HG03039 (cell line): Measurements from ENCODE around the gene PCYT1A.
A peak's percentile ranks its signal among the peaks of the same experiment; 100 is the strongest.
"Not testable (repeated sequence)": the region's sequence is repeated elsewhere in the genome, so short reads cannot be mapped to it uniquely, and the experiment has no call there.

ENCODE experiments used
- ATAC-seq: cut with Tn5 transposase; IDR thresholded peaks from one replicate; pipeline ENCODE4 v1.9.1; 2021; ENCODE audit warnings: mild to moderate bottlenecking, moderate library complexity; ENCODE audit not compliant: unreplicated experiment

Gene PCYT1A

GRCh38 chr3:196287440-196288140 is at the start of gene PCYT1A:
TSS of gene PCYT1A (minus strand) at chr3:196287726. CDS start at chr3:196270531, 17,195 bp downstream.
- peak; percentile 74 for ATAC-seq

GRCh38 chr3:196336319-196337145 is 49.0 kb upstream of the PCYT1A start:
- no peak for ATAC-seq

- ATAC-seq: no peak
Measured at GRCh38 chr3:196335503-196335948, 48.0 kb upstream of the PCYT1A start.

GRCh38 chr3:196334982-196335381 is 47.5 kb upstream of the PCYT1A start:
- ATAC-seq: no peak

- no peak for ATAC-seq
Measured at GRCh38 chr3:196332168-196332567, 44.6 kb upstream of the PCYT1A start.

- no peak for ATAC-seq
Measured at GRCh38 chr3:196327405-196327804, 39.9 kb upstream of the PCYT1A start.

GRCh38 chr3:196326936-196327335 is 39.4 kb upstream of the PCYT1A start:
- ATAC-seq: no peak

- no peak for ATAC-seq
Measured at GRCh38 chr3:196323691-196324090, 36.2 kb upstream of the PCYT1A start.

- ATAC-seq: no peak
Measured at GRCh38 chr3:196323016-196323415, 35.5 kb upstream of the PCYT1A start.

GRCh38 chr3:196321162-196321561 is 33.6 kb upstream of the PCYT1A start:
- no peak for ATAC-seq

- ATAC-seq: no peak
Measured at GRCh38 chr3:196320137-196320536, 32.6 kb upstream of the PCYT1A start.

GRCh38 chr3:196317687-196318467 is 30.4 kb upstream of the PCYT1A start, which contains the start of gene DYNLT2B:
TSS of gene DYNLT2B (minus strand) at chr3:196318240. CDS start at chr3:196318152, 88 bp downstream.
- peak; percentile 83 for ATAC-seq

GRCh38 chr3:196316799-196317686 is 29.5 kb upstream of the PCYT1A start:
- not testable (repeated sequence) for ATAC-seq

- ATAC-seq: no peak
Measured at GRCh38 chr3:196315821-196316220, 28.3 kb upstream of the PCYT1A start.

- ATAC-seq: no peak
Measured at GRCh38 chr3:196314597-196314996, 27.1 kb upstream of the PCYT1A start.

- not testable (repeated sequence) for ATAC-seq
Measured at GRCh38 chr3:196314086-196314485, 26.6 kb upstream of the PCYT1A start.

- not testable (repeated sequence) for ATAC-seq
Measured at GRCh38 chr3:196302960-196303359, 15.4 kb upstream of the PCYT1A start.

- not testable (repeated sequence) for ATAC-seq
Measured at GRCh38 chr3:196302551-196302950, 15.0 kb upstream of the PCYT1A start.

GRCh38 chr3:196298521-196298920 is 11.0 kb upstream of the PCYT1A start:
- ATAC-seq: no peak

- ATAC-seq: no peak
Measured at GRCh38 chr3:196292286-196292923, 4.9 kb upstream of the PCYT1A start.
